ENCODE results near the gene S1PR4.
"Not testable (repeated sequence)": the region's sequence is repeated elsewhere in the genome, so short reads cannot be mapped to it uniquely, and the experiment has no call there.

S1PR4 gene

GRCh38 chr19:3179739-3180293 is 1.2 kb downstream of the S1PR4 start:
- DNase-seq (ENCODE audit: low spot score): peak; percentile 26

GRCh38 chr19:3183721-3184641 is 5.4 kb downstream of the S1PR4 start:
- peak; percentile 22 for DNase-seq (ENCODE audit: low spot score)

GRCh38 chr19:3184847-3185460 is 6.4 kb downstream of the S1PR4 start:
- DNase-seq (ENCODE audit: low spot score): no peak

GRCh38 chr19:3185461-3186159 is 7.0 kb downstream of the S1PR4 start, which contains the start of gene NCLN:
Gene NCLN, plus strand, starts transcription at chr19:3185930. Its CDS starts 101 bp downstream, at chr19:3186031.
- peak; percentile 94 for DNase-seq (ENCODE audit: low spot score)

- DNase-seq (ENCODE audit: low spot score): no peak
Measured at GRCh38 chr19:3186160-3186688, 7.7 kb downstream of the S1PR4 start.

- no peak for DNase-seq (ENCODE audit: low spot score)
Measured at GRCh38 chr19:3186891-3187661, 8.5 kb downstream of the S1PR4 start.

- DNase-seq (ENCODE audit: low spot score): no peak
Measured at GRCh38 chr19:3187662-3188511, 9.3 kb downstream of the S1PR4 start.

GRCh38 chr19:3188627-3189596 is 10.3 kb downstream of the S1PR4 start:
- no peak for DNase-seq (ENCODE audit: low spot score)

- DNase-seq (ENCODE audit: low spot score): no peak
Measured at GRCh38 chr19:3189702-3190469, 11.3 kb downstream of the S1PR4 start.

GRCh38 chr19:3190470-3190770 is 11.9 kb downstream of the S1PR4 start:
- DNase-seq (ENCODE audit: low spot score): no peak

- DNase-seq (ENCODE audit: low spot score): no peak
Measured at GRCh38 chr19:3190921-3191805, 12.6 kb downstream of the S1PR4 start.

- DNase-seq (ENCODE audit: low spot score): not testable (repeated sequence)
Measured at GRCh38 chr19:3191806-3192104, 13.2 kb downstream of the S1PR4 start.

GRCh38 chr19:3192228-3192635 is 13.7 kb downstream of the S1PR4 start:
- no peak for DNase-seq (ENCODE audit: low spot score)

GRCh38 chr19:3192684-3193083 is 14.1 kb downstream of the S1PR4 start:
- DNase-seq (ENCODE audit: low spot score): no peak

GRCh38 chr19:3193256-3194105 is 14.9 kb downstream of the S1PR4 start:
- peak; percentile 56 for DNase-seq (ENCODE audit: low spot score)
